ENCODE data around the gene PLPPR1. TPM values are rescaled to one million over a fixed set of nuclear protein-coding genes. Genes with fewer than 3 reads are reported as not detected.

PLPPR1 gene
- total and polyA plus RNA-seq, 2 of the 13 experiments (the other 11 are each of a cell fraction or from before 2014, with no cell fraction given), result 16.0 to 84.7 TPM

- TF ChIP-seq KDM2A (CRISPR knock-in tag; IDR thresholded peaks at IDR 0.05; ENCODE audit: borderline replicate concordance, low read depth) (no peak), HMG20A (CRISPR knock-in tag; IDR thresholded peaks at IDR 0.05; ENCODE audit: borderline replicate concordance) (no peak), CHCHD3 (CRISPR knock-in tag; IDR thresholded peaks at IDR 0.05) (no peak)
Measured at GRCh38 chr9:101014566-101014965, 14.0 kb upstream of the PLPPR1 start (continued).

GRCh38 chr9:101018467-101018866 lies 10.1 kb upstream of the PLPPR1 start:
- DNase-seq (ENCODE audit: low spot score), result no peak
- no peak for TF ChIP-seq RAD21 (CRISPR knock-in tag; IDR thresholded peaks at IDR 0.05)
- TF ChIP-seq FLYWCH1 (CRISPR knock-in tag; IDR thresholded peaks at IDR 0.05), result no peak
- TF ChIP-seq ZBTB33 (CRISPR knock-in tag; IDR thresholded peaks at IDR 0.05), result no peak
- TF ChIP-seq JUN (CRISPR knock-in tag; IDR thresholded peaks at IDR 0.05), result no peak
- no peak for TF ChIP-seq CENPT (CRISPR knock-in tag; IDR thresholded peaks at IDR 0.05; ENCODE audit: low read depth)
- TF ChIP-seq BRD4 (CRISPR knock-in tag; IDR thresholded peaks at IDR 0.05), result no peak
- 15% methylated on average over 2 of the region's 2 CpGs for WGBS (ENCODE audit: low lambda C conversion rate)
- no peaks in the 10 kb centered on the region for H4K20me1 ChIP-seq (ENCODE audit: insufficient read depth, low read length)
- intact Hi-C loops (cut with micrococcal nuclease; ENCODE audit: unreplicated experiment) (no loop called here), in situ Hi-C loops (cut with HindIII; ENCODE audit: extremely low pct_ligation_motif_present, low pct_unique_long_range_greater_than_20kb) (no loop called here)
- POLR2A ChIA-PET, result no interaction called here
- no peak for FAIRE-seq
- H3K27ac ChIP-seq (ENCODE audit: extremely low read length, insufficient read depth, low read length), result no peak overlapping the region
- no peaks in the 10 kb centered on the region for H3K36me3 ChIP-seq (replicated peaks in 1 of 2; ENCODE audit: control insufficient read depth in 1 of 2, insufficient read depth in 2 of 2, low read length in 2 of 2)
- no TSS peak for BruUV-seq (replicated peaks)
- no peak overlapping the region for H3K4me2 ChIP-seq (ENCODE audit: low read depth, low read length)
- no peaks in the 10 kb centered on the region for H3K9me3 ChIP-seq (ENCODE audit: low read length)
- H3K9ac ChIP-seq (ENCODE audit: insufficient read depth, low read depth, low read length), result no peak overlapping the region
- H3K4me3 ChIP-seq (replicated peaks in 1 of 3; ENCODE audit: insufficient read depth in 1 of 3, low read depth in 2 of 3, low read length in 3 of 3), result no peak overlapping the region
- CTCF ChIA-PET (ENCODE audit: low intra/inter-chr PET ratio, low total read pairs), result no interaction called here
- ATAC-seq, result no peak
- H3K79me2 ChIP-seq (ENCODE audit: insufficient read depth, low read length), result no peaks in the 10 kb centered on the region
- no peak overlapping the region for H2AFZ ChIP-seq (ENCODE audit: low read length)
- peaks cover 0 to 4% of the 10 kb centered on the region in 2 experiments; a peak in 1 of 5 replicates for H3K27me3 ChIP-seq (ENCODE audit: control insufficient read depth in 1 of 2, insufficient read depth in 2 of 2, low read length in 2 of 2)
- H3K4me1 ChIP-seq (ENCODE audit: insufficient read depth, low read length), result peaks cover 9% of the 10 kb centered on the region
